ENCODE measurements around the gene USP13. TPM values are rescaled to one million over a fixed set of nuclear protein-coding genes. Genes with fewer than 3 reads are reported as not detected.

Gene USP13
- total and polyA plus RNA-seq, 12 donors = 13.7 to 181 (median 142) TPM

DNA sequence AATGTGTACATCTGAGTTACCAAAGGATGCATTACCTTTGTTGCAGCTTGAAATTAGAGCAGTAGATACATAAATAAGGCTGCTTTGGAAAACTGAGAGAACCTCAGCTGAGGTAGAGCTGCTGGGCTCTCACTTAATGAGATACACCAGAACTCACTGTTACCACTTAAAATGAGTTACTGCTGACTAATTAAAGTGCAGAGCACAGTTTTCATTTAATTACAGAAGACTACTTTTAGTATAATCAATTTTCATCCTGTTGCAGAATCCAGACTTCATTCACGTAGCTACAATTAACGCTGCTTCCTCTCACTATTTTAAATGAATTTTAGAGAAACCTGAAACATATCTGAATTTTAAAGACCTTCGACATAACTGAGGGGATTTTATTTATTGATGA, 169.5 kb downstream of the USP13 start:
- Histone ChIP-seq H3K36me3 (no peaks in the 10 kb centered on the region), H3K4me3 (no peak overlapping the region), H3K27me3 (peaks cover 0 to 9% (median 0%) of the 10 kb centered on the region in 7 donors), H3K27ac (no peak overlapping the region), H3K9me3 (no peaks in the 10 kb centered on the region), H3K4me1 (peaks cover 0 to 13% (median 3%) of the 10 kb centered on the region in 9 donors)
- no peak for DNase-seq
- TF ChIP-seq, protein P1, sequence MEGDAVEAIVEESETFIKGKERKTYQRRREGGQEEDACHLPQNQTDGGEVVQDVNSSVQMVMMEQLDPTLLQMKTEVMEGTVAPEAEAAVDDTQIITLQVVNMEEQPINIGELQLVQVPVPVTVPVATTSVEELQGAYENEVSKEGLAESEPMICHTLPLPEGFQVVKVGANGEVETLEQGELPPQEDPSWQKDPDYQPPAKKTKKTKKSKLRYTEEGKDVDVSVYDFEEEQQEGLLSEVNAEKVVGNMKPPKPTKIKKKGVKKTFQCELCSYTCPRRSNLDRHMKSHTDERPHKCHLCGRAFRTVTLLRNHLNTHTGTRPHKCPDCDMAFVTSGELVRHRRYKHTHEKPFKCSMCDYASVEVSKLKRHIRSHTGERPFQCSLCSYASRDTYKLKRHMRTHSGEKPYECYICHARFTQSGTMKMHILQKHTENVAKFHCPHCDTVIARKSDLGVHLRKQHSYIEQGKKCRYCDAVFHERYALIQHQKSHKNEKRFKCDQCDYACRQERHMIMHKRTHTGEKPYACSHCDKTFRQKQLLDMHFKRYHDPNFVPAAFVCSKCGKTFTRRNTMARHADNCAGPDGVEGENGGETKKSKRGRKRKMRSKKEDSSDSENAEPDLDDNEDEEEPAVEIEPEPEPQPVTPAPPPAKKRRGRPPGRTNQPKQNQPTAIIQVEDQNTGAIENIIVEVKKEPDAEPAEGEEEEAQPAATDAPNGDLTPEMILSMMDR (IDR thresholded peaks at IDR 0.05) = no peak
- ATAC-seq = no peak
- intact Hi-C loops (cut with DNase I) = no loop called here
- 80% methylated on average over 3 of the region's 3 CpGs for WGBS, 2 donors

DNA sequence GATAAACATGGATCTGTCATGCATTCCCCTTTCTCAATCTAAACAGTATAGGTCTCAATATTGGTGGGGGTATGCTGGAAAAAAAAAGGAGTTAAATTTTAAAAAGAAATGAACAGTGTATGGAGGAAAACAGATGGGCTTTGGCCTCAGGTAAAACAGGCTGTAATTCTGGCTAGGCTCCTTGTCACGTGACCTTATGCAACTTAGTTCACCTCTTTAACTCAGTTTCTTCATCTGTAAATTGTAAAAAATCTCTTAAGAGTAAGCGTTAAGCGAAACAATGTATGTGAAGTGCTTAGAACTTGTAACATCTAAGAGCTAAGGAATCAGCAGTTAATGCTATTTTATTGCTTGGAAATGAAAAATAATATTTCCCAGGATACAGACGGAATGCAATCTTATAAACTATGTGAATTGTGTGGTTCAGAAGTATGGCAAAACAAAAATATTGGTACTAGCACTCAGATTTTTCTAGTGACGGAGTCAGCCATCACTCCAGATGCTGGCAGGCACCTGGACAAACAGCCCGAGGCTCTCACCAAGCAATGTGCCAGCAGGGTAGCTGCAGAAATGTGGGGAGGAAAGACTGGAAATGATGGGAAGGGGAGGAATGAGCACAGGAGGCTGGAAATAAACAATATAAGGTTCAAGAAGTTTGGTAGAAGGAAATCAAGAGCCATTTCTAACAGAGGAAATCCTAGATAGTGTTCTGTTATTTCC, 172.8 kb downstream of the USP13 start:
- TF ChIP-seq, protein P1 (IDR thresholded peaks at IDR 0.05) = no peak
- H3K4me1 ChIP-seq = peaks cover 0 to 3% (median 0%) of the 10 kb centered on the region in 9 donors
- H3K4me3 ChIP-seq = no peak overlapping the region
- intact Hi-C loops (cut with DNase I) = no loop called here
- H3K36me3 ChIP-seq = no peaks in the 10 kb centered on the region
- peaks cover 0 to 5% (median 0%) of the 10 kb centered on the region in 7 donors for H3K27me3 ChIP-seq
- 70 to 74% methylated on average over 6 of the region's 6 CpGs for WGBS, 2 donors
- no peak for ATAC-seq
- no peak for DNase-seq
- H3K27ac ChIP-seq = no peak overlapping the region
- H3K9me3 ChIP-seq = no peaks in the 10 kb centered on the region

DNA sequence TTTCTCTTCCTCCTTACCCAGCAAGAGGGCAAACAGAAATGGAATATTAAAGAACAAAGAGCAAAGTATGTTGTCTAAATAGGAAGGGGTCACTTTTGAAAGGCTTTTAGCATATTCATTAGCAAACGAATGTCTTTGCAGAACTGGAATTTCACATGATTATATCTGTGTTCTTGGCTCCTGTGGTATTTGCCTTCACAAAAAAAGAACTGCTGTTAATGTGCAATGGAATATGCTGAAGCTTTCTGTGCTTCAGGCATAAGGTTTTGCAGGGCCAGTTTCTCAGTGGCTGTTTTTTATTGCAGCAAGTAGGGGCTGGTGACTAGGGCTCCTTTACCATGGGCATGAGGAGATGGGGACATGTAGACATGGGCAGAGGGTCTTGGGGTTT, 173.4 kb downstream of the USP13 start:
- TF ChIP-seq, protein P1 (IDR thresholded peaks at IDR 0.05) = no peak
- WGBS, 2 donors = 3 to 7% methylated on average over 1 of the region's 1 CpG
- Histone ChIP-seq H3K27me3 (peaks cover 0 to 5% (median 0%) of the 10 kb centered on the region in 7 donors), H3K27ac (no peak overlapping the region), H3K9me3 (no peaks in the 10 kb centered on the region), H3K36me3 (no peaks in the 10 kb centered on the region), H3K4me3 (no peak overlapping the region), H3K4me1 (peaks cover 0 to 3% (median 0%) of the 10 kb centered on the region in 9 donors)
- ATAC-seq = no peak
- intact Hi-C loops (cut with DNase I) = no loop called here
- no peak for DNase-seq

DNA sequence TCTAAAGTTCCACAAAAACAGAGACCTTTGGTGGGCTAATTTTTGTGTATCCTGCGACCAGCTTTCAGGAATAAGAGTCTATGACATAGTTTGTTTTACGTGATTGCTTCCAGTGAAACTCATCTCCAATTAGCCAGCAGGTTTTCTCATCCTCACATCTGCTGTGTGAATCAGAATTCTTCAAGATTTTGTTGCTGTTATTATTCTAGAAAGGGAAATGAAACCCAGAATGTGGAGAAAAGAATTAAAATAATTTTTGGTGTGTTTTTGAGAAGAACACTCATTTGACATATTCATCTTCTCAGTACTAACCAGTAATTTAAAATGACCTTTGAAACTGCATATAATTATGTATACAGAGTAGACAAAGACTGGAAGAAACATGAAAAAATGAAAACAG, 175.9 kb downstream of the USP13 start:
- intact Hi-C loops (cut with DNase I) = loop anchor here in 1 of 10 donors (1.0 kb wide), 1 partner anchor 7 kb away; no protein-coding TSS in a partner anchor
- WGBS, 2 donors = 84 to 85% methylated on average over 2 of the region's 2 CpGs
- DNase-seq = no peak
- no peak overlapping the region for H3K4me3 ChIP-seq
- TF ChIP-seq, protein P1 (IDR thresholded peaks at IDR 0.05) = no peak
- no peak overlapping the region for H3K27ac ChIP-seq
- peaks cover 0 to 3% (median 0%) of the 10 kb centered on the region in 9 donors for H3K4me1 ChIP-seq
- ATAC-seq = no peak
- H3K27me3 ChIP-seq = no peaks in the 10 kb centered on the region
- no peaks in the 10 kb centered on the region for H3K9me3 ChIP-seq
- no peaks in the 10 kb centered on the region for H3K36me3 ChIP-seq
